ENCODE results near the gene TMPRSS3.

DNA sequence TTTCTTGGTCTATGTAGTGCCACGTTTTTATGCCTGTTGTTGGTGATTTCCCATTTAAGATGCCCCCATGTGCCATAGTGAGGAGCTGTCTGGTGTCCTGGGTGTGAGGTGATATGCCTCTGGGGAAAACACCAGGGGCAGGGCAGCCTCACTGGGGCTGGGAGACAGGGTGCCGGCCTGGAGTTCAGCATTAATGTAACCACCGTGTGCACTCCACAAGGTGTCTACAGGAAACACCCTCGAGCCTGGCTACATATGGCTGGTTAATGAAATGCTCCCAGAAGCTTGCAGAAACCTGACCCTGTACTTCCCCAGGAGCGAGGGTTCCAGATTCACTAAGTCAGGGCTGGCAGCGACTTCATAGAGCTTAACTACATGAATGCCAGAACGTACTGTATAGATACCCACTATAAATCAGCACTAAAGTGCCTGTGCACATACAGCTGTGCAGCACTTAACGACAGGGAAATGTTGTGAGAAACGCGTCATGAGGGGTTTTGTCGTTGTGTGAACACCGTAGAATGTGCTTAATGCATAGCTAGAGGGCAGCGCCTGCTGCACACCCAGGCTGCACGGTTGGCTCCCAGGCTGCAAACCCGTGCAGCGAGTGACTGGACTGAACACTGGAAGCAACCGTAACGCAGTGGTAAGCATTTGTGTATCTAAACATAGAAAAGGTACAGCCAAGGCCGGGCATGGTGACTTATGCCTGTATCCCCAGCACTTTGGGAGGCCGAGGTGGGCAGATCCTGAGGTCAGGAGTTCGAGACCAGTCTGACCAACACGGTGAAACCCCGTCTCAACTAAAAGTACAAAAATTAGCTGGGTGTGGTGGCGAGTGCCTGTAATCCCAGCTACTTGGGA is 55.4 kb downstream of the TMPRSS3 start:
- TF ChIP-seq ZFP3 (tag by site-specific recombination; IDR thresholded peaks at IDR 0.05; ENCODE audit: low read depth) (no peak), SCRT1 (tag by site-specific recombination; IDR thresholded peaks at IDR 0.05; ENCODE audit: borderline replicate concordance) (no peak)
- TF ChIP-seq, protein P1, sequence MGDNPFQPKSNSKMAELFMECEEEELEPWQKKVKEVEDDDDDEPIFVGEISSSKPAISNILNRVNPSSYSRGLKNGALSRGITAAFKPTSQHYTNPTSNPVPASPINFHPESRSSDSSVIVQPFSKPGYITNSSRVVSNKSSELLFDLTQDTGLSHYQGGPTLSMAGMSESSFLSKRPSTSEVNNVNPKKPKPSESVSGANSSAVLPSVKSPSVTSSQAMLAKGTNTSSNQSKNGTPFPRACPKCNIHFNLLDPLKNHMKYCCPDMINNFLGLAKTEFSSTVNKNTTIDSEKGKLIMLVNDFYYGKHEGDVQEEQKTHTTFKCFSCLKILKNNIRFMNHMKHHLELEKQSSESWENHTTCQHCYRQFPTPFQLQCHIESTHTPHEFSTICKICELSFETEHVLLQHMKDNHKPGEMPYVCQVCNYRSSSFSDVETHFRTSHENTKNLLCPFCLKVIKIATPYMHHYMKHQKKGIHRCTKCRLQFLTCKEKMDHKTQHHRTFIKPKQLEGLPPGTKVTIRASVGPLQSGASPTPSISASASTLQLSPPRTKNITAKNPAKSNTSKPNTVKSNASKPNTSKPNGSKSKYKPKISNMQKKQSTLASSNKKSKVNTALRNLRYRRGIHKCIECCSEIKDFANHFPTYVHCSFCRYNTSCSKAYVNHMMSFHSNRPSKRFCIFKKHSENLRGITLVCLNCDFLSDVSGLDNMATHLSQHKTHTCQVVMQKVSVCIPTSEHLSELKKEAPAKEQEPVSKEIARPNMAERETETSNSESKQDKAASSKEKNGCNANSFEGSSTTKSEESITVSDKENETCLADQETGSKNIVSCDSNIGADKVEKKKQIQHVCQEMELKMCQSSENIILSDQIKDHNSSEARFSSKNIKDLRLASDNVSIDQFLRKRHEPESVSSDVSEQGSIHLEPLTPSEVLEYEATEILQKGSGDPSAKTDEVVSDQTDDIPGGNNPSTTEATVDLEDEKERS (tag by site-specific recombination; IDR thresholded peaks at IDR 0.05) = no peak
- TF ChIP-seq, protein P2, sequence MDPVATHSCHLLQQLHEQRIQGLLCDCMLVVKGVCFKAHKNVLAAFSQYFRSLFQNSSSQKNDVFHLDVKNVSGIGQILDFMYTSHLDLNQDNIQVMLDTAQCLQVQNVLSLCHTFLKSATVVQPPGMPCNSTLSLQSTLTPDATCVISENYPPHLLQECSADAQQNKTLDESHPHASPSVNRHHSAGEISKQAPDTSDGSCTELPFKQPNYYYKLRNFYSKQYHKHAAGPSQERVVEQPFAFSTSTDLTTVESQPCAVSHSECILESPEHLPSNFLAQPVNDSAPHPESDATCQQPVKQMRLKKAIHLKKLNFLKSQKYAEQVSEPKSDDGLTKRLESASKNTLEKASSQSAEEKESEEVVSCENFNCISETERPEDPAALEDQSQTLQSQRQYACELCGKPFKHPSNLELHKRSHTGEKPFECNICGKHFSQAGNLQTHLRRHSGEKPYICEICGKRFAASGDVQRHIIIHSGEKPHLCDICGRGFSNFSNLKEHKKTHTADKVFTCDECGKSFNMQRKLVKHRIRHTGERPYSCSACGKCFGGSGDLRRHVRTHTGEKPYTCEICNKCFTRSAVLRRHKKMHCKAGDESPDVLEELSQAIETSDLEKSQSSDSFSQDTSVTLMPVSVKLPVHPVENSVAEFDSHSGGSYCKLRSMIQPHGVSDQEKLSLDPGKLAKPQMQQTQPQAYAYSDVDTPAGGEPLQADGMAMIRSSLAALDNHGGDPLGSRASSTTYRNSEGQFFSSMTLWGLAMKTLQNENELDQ (tag by site-specific recombination; IDR thresholded peaks at IDR 0.05; ENCODE audit: low read depth) = no peak
- TF ChIP-seq, protein P3, sequence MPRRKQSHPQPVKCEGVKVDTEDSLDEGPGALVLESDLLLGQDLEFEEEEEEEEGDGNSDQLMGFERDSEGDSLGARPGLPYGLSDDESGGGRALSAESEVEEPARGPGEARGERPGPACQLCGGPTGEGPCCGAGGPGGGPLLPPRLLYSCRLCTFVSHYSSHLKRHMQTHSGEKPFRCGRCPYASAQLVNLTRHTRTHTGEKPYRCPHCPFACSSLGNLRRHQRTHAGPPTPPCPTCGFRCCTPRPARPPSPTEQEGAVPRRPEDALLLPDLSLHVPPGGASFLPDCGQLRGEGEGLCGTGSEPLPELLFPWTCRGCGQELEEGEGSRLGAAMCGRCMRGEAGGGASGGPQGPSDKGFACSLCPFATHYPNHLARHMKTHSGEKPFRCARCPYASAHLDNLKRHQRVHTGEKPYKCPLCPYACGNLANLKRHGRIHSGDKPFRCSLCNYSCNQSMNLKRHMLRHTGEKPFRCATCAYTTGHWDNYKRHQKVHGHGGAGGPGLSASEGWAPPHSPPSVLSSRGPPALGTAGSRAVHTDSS (tag by site-specific recombination; IDR thresholded peaks at IDR 0.05) = no peak
